ENCODE results near the gene CDH19. TPM values are rescaled to one million over a fixed set of nuclear protein-coding genes. Genes with fewer than 3 reads are reported as not detected.

CDH19 gene
- total RNA-seq: 10 to 100 TPM in 1 of 3 donors, under 1 TPM in 2; 0.64 to 12.9 (median 0.98) TPM

- Histone ChIP-seq H3K4me3 (no peak within 1 kb of the TSS), H3K27ac (no peak within 1 kb of the TSS), H3K36me3 (peaks cover 5% of the 10 kb centered on the region), H3K9me3 (no peaks in the 10 kb centered on the region), H3K27me3 (no peaks in the 10 kb centered on the region), H3K4me1 (no peaks in the 10 kb centered on the region)
- TF ChIP-seq POLR2A (IDR thresholded peaks at IDR 0.05) (no peak), CTCF (IDR thresholded peaks at IDR 0.05) (no peak), POLR2AphosphoS5 (IDR thresholded peaks at IDR 0.05) (no peak)
- intact Hi-C loops (cut with DNase I; ENCODE audit: low total_unique reads): no loop called here
- no peak for DNase-seq (ENCODE audit: low spot score in 2 of 2)
These were observed at the start of gene CDH19 for GRCh38 chr18:66603941-66604627. CDH19 (minus strand) TSS chr18:66604090; CDS start chr18:66572204, 31,886 bp downstream.

- Histone ChIP-seq H3K9me3 (no peaks in the 10 kb centered on the region), H3K4me1 (no peaks in the 10 kb centered on the region), H3K4me3 (no peak overlapping the region), H3K27me3 (no peaks in the 10 kb centered on the region), H3K27ac (no peak overlapping the region), H3K36me3 (no peaks in the 10 kb centered on the region)
- intact Hi-C loops (cut with DNase I; ENCODE audit: low total_unique reads): no loop called here
- DNase-seq (ENCODE audit: low spot score in 2 of 2): no peak
- TF ChIP-seq CTCF (IDR thresholded peaks at IDR 0.05) (no peak), POLR2AphosphoS5 (IDR thresholded peaks at IDR 0.05) (no peak), POLR2A (IDR thresholded peaks at IDR 0.05) (no peak)
These were observed 43.8 kb upstream of the CDH19 start for GRCh38 chr18:66647671-66648070.

- no peaks in the 10 kb centered on the region for H3K27me3 ChIP-seq
- intact Hi-C loops (cut with DNase I; ENCODE audit: low total_unique reads): no loop called here
- no peaks in the 10 kb centered on the region for H3K36me3 ChIP-seq
- H3K4me1 ChIP-seq: no peaks in the 10 kb centered on the region
- H3K4me3 ChIP-seq: no peak overlapping the region
- DNase-seq (ENCODE audit: low spot score in 2 of 2): no peak
- TF ChIP-seq POLR2AphosphoS5 (IDR thresholded peaks at IDR 0.05) (no peak), CTCF (IDR thresholded peaks at IDR 0.05) (no peak), POLR2A (IDR thresholded peaks at IDR 0.05) (no peak)
- H3K9me3 ChIP-seq: no peaks in the 10 kb centered on the region
- H3K27ac ChIP-seq: no peak overlapping the region
These were observed 42.7 kb upstream of the CDH19 start for GRCh38 chr18:66646609-66647008.

- no peak overlapping the region for H3K27ac ChIP-seq
These were observed 42.1 kb upstream of the CDH19 start for GRCh38 chr18:66645983-66646382.

More at GRCh38 chr18:66645983-66646382, 42.1 kb upstream of the CDH19 start:
- TF ChIP-seq CTCF (IDR thresholded peaks at IDR 0.05): no peak
- TF ChIP-seq POLR2A (IDR thresholded peaks at IDR 0.05): no peak
- TF ChIP-seq POLR2AphosphoS5 (IDR thresholded peaks at IDR 0.05): no peak
- Histone ChIP-seq H3K9me3 (no peaks in the 10 kb centered on the region), H3K4me3 (no peak overlapping the region), H3K27me3 (no peaks in the 10 kb centered on the region), H3K36me3 (no peaks in the 10 kb centered on the region), H3K4me1 (no peaks in the 10 kb centered on the region)
- no peak for DNase-seq (ENCODE audit: low spot score in 2 of 2)
- intact Hi-C loops (cut with DNase I; ENCODE audit: low total_unique reads): no loop called here

Data from breast epithelium (tissue), 4 donors.